Measurements from ENCODE around the gene STK10.

The STK10 gene

GRCh38 chr5:172077664-172078425 is 110.2 kb downstream of the STK10 start:
- H3K4me1 ChIP-seq (ENCODE audit: control insufficient read depth, insufficient read depth, low read length): peaks cover 9% of the 10 kb centered on the region
- 82 to 88% methylated on average over 9 of the region's 9 CpGs for WGBS, 2 experiments
- no peak overlapping the region for H3K27ac ChIP-seq (ENCODE audit: insufficient read depth, low read depth, low read length, poor library complexity, severe bottlenecking)
- H3K27me3 ChIP-seq (ENCODE audit: control insufficient read depth, insufficient read depth, low read length, poor library complexity, severe bottlenecking): no peaks in the 10 kb centered on the region
- no peaks in the 10 kb centered on the region for H3K9me3 ChIP-seq (ENCODE audit: control insufficient read depth, low read length)
- no peaks in the 10 kb centered on the region for H3K36me3 ChIP-seq (ENCODE audit: control insufficient read depth, insufficient read depth, low read length)
- no peak overlapping the region for H3K4me3 ChIP-seq (ENCODE audit: insufficient read depth, low read depth, low read length)

DNA sequence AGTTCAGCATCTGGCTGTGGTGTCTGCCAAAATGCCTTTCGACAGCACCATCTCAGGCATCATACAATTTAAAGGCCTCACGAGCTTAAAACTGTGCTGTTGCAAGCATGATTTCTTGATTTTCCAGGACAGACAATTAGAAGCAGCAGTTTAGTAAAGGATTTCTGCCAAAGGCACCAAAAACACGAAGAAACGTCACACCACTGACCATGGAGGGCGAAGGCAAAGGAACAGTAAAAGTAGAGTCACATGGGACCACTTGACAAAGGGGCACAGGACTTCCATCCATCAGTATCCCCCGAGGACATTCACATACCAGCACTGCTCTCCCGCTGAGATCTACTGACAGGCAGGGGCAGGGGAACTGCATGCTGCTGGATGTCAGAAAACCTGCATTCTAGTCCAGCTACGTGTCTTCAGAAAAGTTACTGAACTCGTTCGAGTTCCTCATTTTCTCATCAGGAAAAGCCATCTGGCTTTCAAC is 111.2 kb downstream of the STK10 start:
- Histone ChIP-seq H3K36me3 (ENCODE audit: control insufficient read depth, insufficient read depth, low read length) (no peaks in the 10 kb centered on the region), H3K4me1 (ENCODE audit: control insufficient read depth, insufficient read depth, low read length) (peaks cover 9% of the 10 kb centered on the region), H3K27me3 (ENCODE audit: control insufficient read depth, insufficient read depth, low read length, poor library complexity, severe bottlenecking) (no peaks in the 10 kb centered on the region), H3K9me3 (ENCODE audit: control insufficient read depth, low read length) (no peaks in the 10 kb centered on the region), H3K4me3 (ENCODE audit: insufficient read depth, low read depth, low read length) (no peak overlapping the region), H3K27ac (ENCODE audit: insufficient read depth, low read depth, low read length, poor library complexity, severe bottlenecking) (peak overlapping the region; percentile 50)
- WGBS, 2 experiments: 36 to 44% methylated on average over 10 of the region's 10 CpGs

DNA sequence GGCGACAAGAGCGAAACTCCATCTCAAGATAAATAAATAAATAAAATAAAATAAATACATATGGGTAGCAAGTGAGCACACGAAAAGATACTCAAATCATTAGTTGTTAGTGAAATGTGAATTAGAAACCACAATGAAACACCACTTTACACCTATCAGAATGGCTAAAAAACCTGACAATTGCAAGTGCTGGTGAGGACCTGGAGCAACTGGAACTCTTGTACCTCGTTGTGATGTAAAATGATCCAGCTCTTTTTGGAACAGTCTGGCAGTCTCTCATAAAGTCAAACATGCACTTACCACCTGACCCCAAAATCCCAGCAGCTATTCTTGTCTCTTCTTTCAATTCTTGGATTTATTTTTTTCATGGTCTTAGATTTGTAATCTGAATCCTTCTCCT is 112.4 kb downstream of the STK10 start:
- no peaks in the 10 kb centered on the region for H3K27me3 ChIP-seq (ENCODE audit: control insufficient read depth, insufficient read depth, low read length, poor library complexity, severe bottlenecking)
- 83 to 98% methylated on average over 1 to 3 of the region's 4 CpGs for WGBS, 2 experiments
- H3K4me1 ChIP-seq (ENCODE audit: control insufficient read depth, insufficient read depth, low read length): peaks cover 9% of the 10 kb centered on the region
- H3K4me3 ChIP-seq (ENCODE audit: insufficient read depth, low read depth, low read length): no peak overlapping the region
- H3K9me3 ChIP-seq (ENCODE audit: control insufficient read depth, low read length): no peaks in the 10 kb centered on the region
- no peaks in the 10 kb centered on the region for H3K36me3 ChIP-seq (ENCODE audit: control insufficient read depth, insufficient read depth, low read length)
- H3K27ac ChIP-seq (ENCODE audit: insufficient read depth, low read depth, low read length, poor library complexity, severe bottlenecking): no peak overlapping the region

DNA sequence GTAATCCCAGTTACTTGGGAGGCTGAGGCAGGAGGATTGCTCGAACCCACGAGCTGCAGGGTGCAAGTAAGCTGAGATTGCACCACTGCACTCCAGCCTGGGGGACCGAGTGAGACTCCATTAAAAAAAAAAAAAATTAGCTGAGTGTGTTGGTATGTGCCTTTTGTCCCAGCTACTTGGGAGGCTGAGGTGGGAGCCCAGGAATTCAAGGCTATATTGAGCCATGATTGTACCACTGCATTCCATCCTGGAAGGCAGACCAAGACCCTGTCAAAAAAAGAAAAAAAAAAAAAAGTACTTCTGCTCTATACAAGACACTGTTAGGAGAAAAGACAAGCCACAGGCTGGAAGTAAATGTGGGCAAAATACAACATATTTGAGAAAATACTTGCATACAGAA is 113.1 kb downstream of the STK10 start:
- no peaks in the 10 kb centered on the region for H3K36me3 ChIP-seq (ENCODE audit: control insufficient read depth, insufficient read depth, low read length)
- 71 to 79% methylated on average over 3 of the region's 3 CpGs for WGBS, 2 experiments
- no peak overlapping the region for H3K27ac ChIP-seq (ENCODE audit: insufficient read depth, low read depth, low read length, poor library complexity, severe bottlenecking)
- no peak overlapping the region for H3K4me3 ChIP-seq (ENCODE audit: insufficient read depth, low read depth, low read length)
- H3K4me1 ChIP-seq (ENCODE audit: control insufficient read depth, insufficient read depth, low read length): peaks cover 9% of the 10 kb centered on the region
- no peaks in the 10 kb centered on the region for H3K27me3 ChIP-seq (ENCODE audit: control insufficient read depth, insufficient read depth, low read length, poor library complexity, severe bottlenecking)
- no peaks in the 10 kb centered on the region for H3K9me3 ChIP-seq (ENCODE audit: control insufficient read depth, low read length)

GRCh38 chr5:172071309-172071875 is 116.6 kb downstream of the STK10 start:
- no peak overlapping the region for H3K4me3 ChIP-seq (ENCODE audit: insufficient read depth, low read depth, low read length)
- no peak overlapping the region for H3K27ac ChIP-seq (ENCODE audit: insufficient read depth, low read depth, low read length, poor library complexity, severe bottlenecking)
- WGBS, 2 experiments: 59 to 70% methylated on average over 2 to 3 of the region's 3 CpGs
- H3K27me3 ChIP-seq (ENCODE audit: control insufficient read depth, insufficient read depth, low read length, poor library complexity, severe bottlenecking): no peaks in the 10 kb centered on the region
- H3K9me3 ChIP-seq (ENCODE audit: control insufficient read depth, low read length): no peaks in the 10 kb centered on the region
- no peaks in the 10 kb centered on the region for H3K36me3 ChIP-seq (ENCODE audit: control insufficient read depth, insufficient read depth, low read length)
- peaks cover 1% of the 10 kb centered on the region for H3K4me1 ChIP-seq (ENCODE audit: control insufficient read depth, insufficient read depth, low read length)

DNA sequence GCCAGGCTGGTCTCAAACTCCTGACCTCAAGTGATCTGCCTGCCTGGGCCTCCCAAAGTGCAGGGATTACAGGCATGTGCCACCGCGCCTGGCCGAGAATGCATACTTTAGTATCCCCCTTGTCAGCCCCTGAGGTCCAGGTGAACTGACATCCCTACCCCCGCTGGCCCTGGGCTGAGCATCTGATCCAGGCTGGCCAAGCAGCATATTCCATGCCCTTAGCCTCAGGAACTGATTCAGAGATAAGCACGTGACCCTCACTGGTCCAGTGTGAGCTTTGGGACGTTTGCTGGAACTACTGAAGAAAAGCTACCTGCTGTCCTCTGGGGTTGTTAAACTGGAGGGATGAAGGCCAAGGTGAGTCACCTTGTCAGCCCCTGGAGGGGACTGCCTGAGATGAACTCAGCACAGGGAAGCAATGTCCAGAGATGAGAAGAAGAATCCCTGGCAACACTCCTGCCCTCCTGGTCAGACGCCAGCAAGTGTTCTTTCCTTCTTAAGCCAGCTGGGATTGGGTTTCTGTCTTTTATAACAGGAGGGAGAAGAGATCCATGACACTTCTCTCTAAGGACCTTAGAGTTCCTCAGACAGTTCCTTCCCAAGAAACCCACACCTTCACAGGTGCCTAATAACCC is 122.5 kb downstream of the STK10 start:
- Histone ChIP-seq H3K4me1 (ENCODE audit: control insufficient read depth, insufficient read depth, low read length) (peaks cover 7% of the 10 kb centered on the region), H3K27me3 (ENCODE audit: control insufficient read depth, insufficient read depth, low read length, poor library complexity, severe bottlenecking) (no peaks in the 10 kb centered on the region), H3K9me3 (ENCODE audit: control insufficient read depth, low read length) (no peaks in the 10 kb centered on the region), H3K27ac (ENCODE audit: insufficient read depth, low read depth, low read length, poor library complexity, severe bottlenecking) (no peak overlapping the region), H3K36me3 (ENCODE audit: control insufficient read depth, insufficient read depth, low read length) (no peaks in the 10 kb centered on the region), H3K4me3 (ENCODE audit: insufficient read depth, low read depth, low read length) (no peak overlapping the region)
- WGBS, 2 experiments: 89 to 91% methylated on average over 7 of the region's 7 CpGs

DNA sequence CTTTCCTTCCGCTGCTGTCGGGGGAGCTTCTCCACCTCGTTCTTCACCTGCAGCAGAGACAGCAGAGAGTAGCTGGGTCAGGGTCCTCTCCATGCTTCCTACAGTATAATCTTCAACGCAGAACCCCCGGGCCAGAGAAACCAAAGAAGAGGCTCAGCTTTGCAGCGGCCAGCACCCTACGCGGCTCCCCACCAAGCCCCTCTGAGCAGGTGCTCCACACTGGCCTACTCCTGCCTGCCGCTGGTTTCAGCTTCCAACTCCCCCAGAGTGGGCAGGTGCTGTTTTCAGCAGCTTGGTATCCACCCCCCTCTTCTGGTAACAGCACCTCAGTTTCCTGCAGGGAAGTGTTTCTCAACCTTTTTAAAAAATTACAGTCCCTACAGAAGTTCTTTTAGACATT is 123.3 kb downstream of the STK10 start:
- 94 to 95% methylated on average over 9 of the region's 9 CpGs for WGBS, 2 experiments
- no peak overlapping the region for H3K4me3 ChIP-seq (ENCODE audit: insufficient read depth, low read depth, low read length)
- no peaks in the 10 kb centered on the region for H3K36me3 ChIP-seq (ENCODE audit: control insufficient read depth, insufficient read depth, low read length)
- H3K27me3 ChIP-seq (ENCODE audit: control insufficient read depth, insufficient read depth, low read length, poor library complexity, severe bottlenecking): no peaks in the 10 kb centered on the region
- no peaks in the 10 kb centered on the region for H3K9me3 ChIP-seq (ENCODE audit: control insufficient read depth, low read length)
- H3K27ac ChIP-seq (ENCODE audit: insufficient read depth, low read depth, low read length, poor library complexity, severe bottlenecking): no peak overlapping the region
- peaks cover 7% of the 10 kb centered on the region for H3K4me1 ChIP-seq (ENCODE audit: control insufficient read depth, insufficient read depth, low read length)

DNA sequence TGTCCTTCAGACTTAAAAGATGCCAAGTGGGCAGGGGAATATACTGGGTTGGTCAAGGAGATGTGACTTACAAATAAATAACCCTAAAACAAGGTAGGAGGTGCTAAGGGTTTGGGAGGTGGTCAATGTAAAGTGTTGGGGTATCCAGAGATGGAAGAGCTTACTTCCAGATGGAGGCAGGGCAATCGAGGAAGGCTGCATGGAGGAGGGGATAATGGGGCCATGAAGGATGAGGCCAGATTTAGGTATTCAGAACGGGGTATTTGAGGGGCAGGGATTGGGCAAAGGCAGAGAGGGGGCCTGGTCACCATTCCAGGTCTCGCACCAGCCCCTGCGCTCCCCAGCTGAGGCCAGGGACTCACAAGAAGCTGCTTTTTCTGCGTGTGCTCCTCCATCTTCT is 123.7 kb downstream of the STK10 start:
- Histone ChIP-seq H3K27ac (ENCODE audit: insufficient read depth, low read depth, low read length, poor library complexity, severe bottlenecking) (no peak overlapping the region), H3K4me3 (ENCODE audit: insufficient read depth, low read depth, low read length) (no peak overlapping the region), H3K27me3 (ENCODE audit: control insufficient read depth, insufficient read depth, low read length, poor library complexity, severe bottlenecking) (no peaks in the 10 kb centered on the region), H3K9me3 (ENCODE audit: control insufficient read depth, low read length) (no peaks in the 10 kb centered on the region), H3K4me1 (ENCODE audit: control insufficient read depth, insufficient read depth, low read length) (peaks cover 7% of the 10 kb centered on the region), H3K36me3 (ENCODE audit: control insufficient read depth, insufficient read depth, low read length) (no peaks in the 10 kb centered on the region)
- 92 to 95% methylated on average over 5 of the region's 5 CpGs for WGBS, 2 experiments

DNA sequence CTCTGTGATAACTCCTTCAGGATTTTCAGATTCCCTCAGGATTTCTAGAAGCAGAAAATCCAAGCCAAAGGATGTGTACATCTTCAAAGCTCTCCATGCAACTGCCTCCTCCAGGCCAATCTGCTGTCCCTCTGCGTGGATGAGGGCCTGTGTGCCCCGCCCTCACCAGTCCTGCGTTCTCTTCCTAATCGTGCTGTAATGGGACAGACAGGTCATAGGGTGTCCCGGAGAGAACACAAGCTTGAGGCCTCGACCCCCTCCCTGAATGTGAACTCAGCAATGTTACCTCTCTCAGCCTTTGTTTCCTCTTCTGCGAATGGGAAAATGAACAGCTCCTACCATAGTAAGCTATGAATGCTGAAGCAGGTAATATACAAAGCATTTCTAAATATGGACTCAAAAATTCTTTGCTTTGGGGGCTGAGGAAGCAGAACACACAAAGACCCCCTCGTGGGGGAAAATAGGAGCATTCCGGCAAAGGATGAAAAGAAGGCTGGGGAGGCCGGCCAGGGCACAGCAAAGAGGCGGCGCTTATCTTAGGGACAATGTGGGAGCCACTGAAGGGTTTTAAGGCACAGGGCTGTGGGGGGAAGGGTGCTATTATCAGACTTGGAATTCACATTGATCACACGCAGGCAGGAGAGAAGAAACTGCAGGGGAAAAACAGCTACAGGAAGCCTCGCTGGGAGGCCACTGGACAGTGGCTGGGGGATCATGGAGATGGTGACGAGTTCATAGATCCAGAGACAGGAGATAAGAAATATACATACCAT is 124.4 kb downstream of the STK10 start:
- no peaks in the 10 kb centered on the region for H3K27me3 ChIP-seq (ENCODE audit: control insufficient read depth, insufficient read depth, low read length, poor library complexity, severe bottlenecking)
- no peak overlapping the region for H3K4me3 ChIP-seq (ENCODE audit: insufficient read depth, low read depth, low read length)
- H3K4me1 ChIP-seq (ENCODE audit: control insufficient read depth, insufficient read depth, low read length): peaks cover 7% of the 10 kb centered on the region
- WGBS, 2 experiments: 57 to 59% methylated on average over 14 to 15 of the region's 15 CpGs
- no peaks in the 10 kb centered on the region for H3K36me3 ChIP-seq (ENCODE audit: control insufficient read depth, insufficient read depth, low read length)
- H3K9me3 ChIP-seq (ENCODE audit: control insufficient read depth, low read length): no peaks in the 10 kb centered on the region
- H3K27ac ChIP-seq (ENCODE audit: insufficient read depth, low read depth, low read length, poor library complexity, severe bottlenecking): no peak overlapping the region

DNA sequence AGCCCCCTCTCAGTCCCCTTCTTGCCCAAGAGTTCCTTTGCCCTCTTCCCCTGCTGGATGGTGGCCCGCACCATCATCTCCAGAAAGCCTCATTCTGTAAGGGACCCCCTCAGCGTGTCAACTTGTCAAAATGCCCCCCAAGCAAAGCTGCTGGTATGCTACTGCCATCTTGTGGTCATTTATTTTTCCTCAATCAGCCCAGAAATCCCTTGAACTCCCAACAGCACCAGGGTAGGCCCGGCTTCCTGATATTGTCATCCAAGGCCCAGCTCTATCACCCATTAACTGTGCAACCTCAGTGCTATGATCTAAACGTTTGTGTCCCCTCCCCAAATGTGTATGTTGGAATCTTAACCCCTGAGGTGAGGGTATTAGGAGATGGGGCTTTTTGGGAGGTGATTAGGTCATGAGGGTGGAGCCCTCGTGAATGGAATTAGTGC is 128.3 kb downstream of the STK10 start:
- Histone ChIP-seq H3K27me3 (ENCODE audit: control insufficient read depth, insufficient read depth, low read length, poor library complexity, severe bottlenecking) (no peaks in the 10 kb centered on the region), H3K9me3 (ENCODE audit: control insufficient read depth, low read length) (no peaks in the 10 kb centered on the region), H3K4me3 (ENCODE audit: insufficient read depth, low read depth, low read length) (no peak overlapping the region), H3K36me3 (ENCODE audit: control insufficient read depth, insufficient read depth, low read length) (no peaks in the 10 kb centered on the region), H3K27ac (ENCODE audit: insufficient read depth, low read depth, low read length, poor library complexity, severe bottlenecking) (no peak overlapping the region), H3K4me1 (ENCODE audit: control insufficient read depth, insufficient read depth, low read length) (peaks cover 7% of the 10 kb centered on the region)
- whole genome bisulfite sequencing, 2 experiments: 68 to 72% methylated on average over 5 of the region's 5 CpGs

Measured in ectodermal cell (in vitro differentiated cells).